Lower leg skin (tissue), 4 donors: ENCODE results near the gene ZSWIM6. TPM values are rescaled to one million over a fixed set of nuclear protein-coding genes. Genes with fewer than 3 reads are reported as not detected.

Experiments used
- DNase-seq, 2 donors: peaks; one replicate each; pipeline ENCODE4 v3.0.0-alpha.2; 2019; ENCODE audit warnings: low spot score in 2 of 2
- H3K4me3 ChIP-seq: fragments of 200-600 bp; sonication (generic); 2 replicates; pipeline ENCODE4 v1.5.1; 2017; ENCODE audit warnings: mild to moderate bottlenecking, low read depth; ENCODE audit not compliant: poor library complexity, severe bottlenecking
- CTCF ChIP-seq, 3 donors: fragments of 450-650 bp; IDR thresholded peaks; one replicate each; pipeline ENCODE4 v1.5.1; 2016; ENCODE audit warnings: antibody characterized with exemption in 3 of 3, mild to moderate bottlenecking in 3 of 3, moderate library complexity in 2 of 3
- POLR2A ChIP-seq, 2 donors: fragments of 450-650 bp; IDR thresholded peaks; one replicate each; pipeline ENCODE4 v1.6.1; 2016 to 2017; ENCODE audit warnings: antibody characterized with exemption in 2 of 2, mild to moderate bottlenecking in 1 of 2, moderate library complexity in 1 of 2
- WGBS, 2 donors: methylation state at CpG; one replicate each; pipeline ENCODE4 v1.1.5; 2018; 5-methylcytosine and 5-hydroxymethylcytosine counted together
- intact Hi-C: fragments of 100-400 bp; cut with DNase I; formaldehyde crosslinking; loops from one replicate; pipeline ENCODE4 v1.15.0; 2023; ENCODE audit warnings: low total_unique reads
- total RNA-seq, 4 donors: library from RNA; depleted of rRNA; stranded (reverse); fragments of >200 nt; gene quantifications; one replicate each; pipeline ENCODE4 v1.1.0, GENCODE V29; 2016

Gene ZSWIM6
- total RNA-seq, 4 donors from 2014 or later: 7.1 to 8.7 (median 8.1) TPM

GRCh38 chr5:61330341-61330844, 1.7 kb upstream of the ZSWIM6 start:
- 1 to 9% methylated on average over 19 to 30 of the region's 30 CpGs for WGBS, 2 donors
- peak overlapping the region; percentile 79 for H3K4me3 ChIP-seq
- intact Hi-C loops: loop anchor here (10.0 kb wide), 1 partner anchor 74 kb away; no protein-coding TSS in a partner anchor
- peak in 1 of 2 donors; percentile 90 for DNase-seq
- no peak for TF ChIP-seq POLR2A (IDR thresholded peaks at IDR 0.05)

GRCh38 chr5:61330845-61331406, 1.1 kb upstream of the ZSWIM6 start:
- peak overlapping the region; percentile 79 for H3K4me3 ChIP-seq
- 0 to 1% methylated on average over 14 to 53 of the region's 80 CpGs for WGBS, 2 donors
- TF ChIP-seq POLR2A (IDR thresholded peaks at IDR 0.05) (no peak), CTCF (IDR thresholded peaks at IDR 0.05) (no peak)
- peak; percentile 40 to 93 for DNase-seq
- intact Hi-C loops: loop anchor here (10.0 kb wide), 1 partner anchor 74 kb away; no protein-coding TSS in a partner anchor

GRCh38 chr5:61332358-61332749, 296 bp downstream of the ZSWIM6 start:
- no peak for DNase-seq
- TF ChIP-seq CTCF (IDR thresholded peaks at IDR 0.05) (no peak), POLR2A (IDR thresholded peaks at IDR 0.05) (no peak)

GRCh38 chr5:61332851-61333320, 828 bp downstream of the ZSWIM6 start:
- H3K4me3 ChIP-seq: peak overlapping the region; percentile 85
- no peak for TF ChIP-seq POLR2A (IDR thresholded peaks at IDR 0.05)
- no peak for TF ChIP-seq CTCF (IDR thresholded peaks at IDR 0.05)
- peak in 1 of 2 donors; percentile 89 for DNase-seq
- intact Hi-C loops: loop anchor here (10.0 kb wide), 1 partner anchor 72 kb away; no protein-coding TSS in a partner anchor
- WGBS, 2 donors: 0 to 5% methylated on average over 4 to 7 of the region's 61 CpGs

More at GRCh38 chr5:61332358-61332749, 296 bp downstream of the ZSWIM6 start:
- intact Hi-C loops: loop anchor here (10.0 kb wide), 1 partner anchor 72 kb away; no protein-coding TSS in a partner anchor
- no CpG with 5 or more reads among the region's 69 CpGs for WGBS, 2 donors
- H3K4me3 ChIP-seq: no peak overlapping the region

- DNase-seq: peak in 1 of 2 donors; percentile 89
- intact Hi-C loops: loop anchor here (10.0 kb wide), 1 partner anchor 71 kb away; no protein-coding TSS in a partner anchor
- WGBS, 2 donors: 0 to 1% methylated on average over 40 to 69 of the region's 75 CpGs
- peak overlapping the region; percentile 85 for H3K4me3 ChIP-seq
- TF ChIP-seq POLR2A (IDR thresholded peaks at IDR 0.05) (no peak), CTCF (IDR thresholded peaks at IDR 0.05) (no peak)
These were observed 1.4 kb downstream of the ZSWIM6 start for GRCh38 chr5:61333321-61333953.
